Keratinocyte (primary cell): ENCODE measurements around the gene RNF149.

ENCODE experiments used
- CTCF ChIP-seq, 3 experiments: IDR thresholded peaks in 1 of 3; conservative IDR thresholded peaks in 1 of 3; optimal IDR thresholded peaks in 1 of 3; 2 replicates in 2 of 3; 3 replicates in 1 of 3; pipeline versions ENCODE3 to v1.5.1; 2011; ENCODE audit warnings: low read length in 3 of 3, mild to moderate bottlenecking in 3 of 3, moderate library complexity in 2 of 3, control low read depth in 1 of 3, inconsistent platforms in 1 of 3; ENCODE audit not compliant: insufficient read depth in 2 of 3; ENCODE audit errors: extremely low read depth in 1 of 3
- EZH2 ChIP-seq: IDR thresholded peaks from one replicate; pipeline ENCODE4 v1.6.1; 2012; ENCODE audit warnings: inconsistent platforms, mild to moderate bottlenecking, low read length, moderate library complexity

DNA sequence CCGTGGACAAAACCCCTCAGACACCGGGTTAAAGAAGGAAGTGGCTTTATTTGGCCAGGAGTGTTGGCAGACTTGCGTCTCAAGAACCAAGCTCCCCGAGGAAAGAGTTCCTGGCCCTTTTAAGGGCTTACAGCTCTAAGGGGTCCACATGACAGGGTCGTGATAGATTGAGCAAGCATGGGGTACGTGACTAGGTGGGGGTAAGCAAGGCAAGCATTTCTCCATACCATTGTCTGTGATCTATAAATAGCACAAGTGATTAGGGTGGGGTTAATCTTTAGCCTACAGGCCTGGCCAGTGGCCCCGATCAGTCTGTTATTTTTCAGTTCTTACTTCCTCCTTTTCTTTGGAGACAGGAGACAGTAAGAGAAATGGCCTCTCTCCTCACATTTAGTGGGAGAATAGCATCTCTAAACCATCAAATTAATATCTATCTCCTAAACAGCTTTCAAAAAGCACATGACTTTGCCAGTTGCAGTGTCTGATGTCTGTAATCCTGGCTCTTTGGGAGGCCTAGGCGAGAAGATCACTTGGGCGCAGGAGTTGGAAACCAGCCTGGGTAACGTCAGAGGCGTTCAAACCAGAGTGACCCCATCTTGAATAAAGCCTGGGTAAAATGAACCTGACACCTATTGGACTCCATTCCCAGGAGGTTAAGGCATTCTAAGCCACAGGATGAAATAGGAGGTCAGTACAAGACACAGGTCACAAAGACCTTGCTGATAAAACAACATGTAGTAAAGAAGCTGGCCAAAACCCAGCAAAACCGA, 74.1 kb downstream of the RNF149 start:
- no peak for TF ChIP-seq CTCF (optimal IDR thresholded peaks at IDR 0.05 in 1 of 3, IDR thresholded peaks at IDR 0.05 in 1 of 3, conservative IDR thresholded peaks at IDR 0.05 in 1 of 3; ENCODE audit: extremely low read depth in 1 of 3, insufficient read depth in 2 of 3, low read length in 3 of 3)
- no peak for TF ChIP-seq EZH2
